GM12801 (cell line): ENCODE measurements around the gene TRAPPC2L.

Experiments
- TF ChIP-seq, protein P1 (sequence below): IDR thresholded peaks from one replicate; pipeline ENCODE4 v1.5.1; 2011; ENCODE audit warnings: control low read depth; ENCODE audit not compliant: insufficient read length; ENCODE audit errors: extremely low read depth

The TRAPPC2L gene

GRCh38 chr16:88886845-88887521 lies 30.1 kb downstream of the TRAPPC2L start:
- TF ChIP-seq, protein P1, sequence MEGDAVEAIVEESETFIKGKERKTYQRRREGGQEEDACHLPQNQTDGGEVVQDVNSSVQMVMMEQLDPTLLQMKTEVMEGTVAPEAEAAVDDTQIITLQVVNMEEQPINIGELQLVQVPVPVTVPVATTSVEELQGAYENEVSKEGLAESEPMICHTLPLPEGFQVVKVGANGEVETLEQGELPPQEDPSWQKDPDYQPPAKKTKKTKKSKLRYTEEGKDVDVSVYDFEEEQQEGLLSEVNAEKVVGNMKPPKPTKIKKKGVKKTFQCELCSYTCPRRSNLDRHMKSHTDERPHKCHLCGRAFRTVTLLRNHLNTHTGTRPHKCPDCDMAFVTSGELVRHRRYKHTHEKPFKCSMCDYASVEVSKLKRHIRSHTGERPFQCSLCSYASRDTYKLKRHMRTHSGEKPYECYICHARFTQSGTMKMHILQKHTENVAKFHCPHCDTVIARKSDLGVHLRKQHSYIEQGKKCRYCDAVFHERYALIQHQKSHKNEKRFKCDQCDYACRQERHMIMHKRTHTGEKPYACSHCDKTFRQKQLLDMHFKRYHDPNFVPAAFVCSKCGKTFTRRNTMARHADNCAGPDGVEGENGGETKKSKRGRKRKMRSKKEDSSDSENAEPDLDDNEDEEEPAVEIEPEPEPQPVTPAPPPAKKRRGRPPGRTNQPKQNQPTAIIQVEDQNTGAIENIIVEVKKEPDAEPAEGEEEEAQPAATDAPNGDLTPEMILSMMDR: no peak

- TF ChIP-seq, protein P1: no peak
Observed at GRCh38 chr16:88888057-88888456, 31.1 kb downstream of the TRAPPC2L start.

GRCh38 chr16:88888461-88889387 lies 31.8 kb downstream of the TRAPPC2L start:
- TF ChIP-seq, protein P1: no peak

GRCh38 chr16:88891083-88891482 lies 34.2 kb downstream of the TRAPPC2L start:
- TF ChIP-seq, protein P1: no peak

DNA sequence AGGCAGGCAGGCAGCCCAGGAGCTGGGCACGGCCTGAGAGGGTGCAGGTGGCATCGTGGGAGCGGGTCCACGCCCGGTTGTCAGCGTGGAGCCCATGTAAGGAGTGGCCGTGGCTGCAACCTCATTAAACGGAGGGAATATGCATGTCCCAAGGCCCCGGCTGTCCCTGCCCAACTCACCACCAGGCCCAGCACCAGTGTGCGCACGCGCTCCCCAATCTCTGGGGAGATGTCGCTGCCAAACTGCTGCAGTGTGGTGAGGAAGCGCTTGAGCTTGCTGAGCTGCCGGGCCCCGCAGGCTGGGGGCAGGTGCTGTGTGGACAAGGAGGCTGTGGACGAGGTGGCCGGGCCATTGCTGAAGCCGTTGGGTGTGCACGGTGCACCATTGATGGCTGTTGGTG lies 35.1 kb downstream of the TRAPPC2L start:
- TF ChIP-seq, protein P1: no peak

GRCh38 chr16:88893127-88893968 lies 36.4 kb downstream of the TRAPPC2L start:
- TF ChIP-seq, protein P1: no peak
